IMR-90 (cell line): Measurements from ENCODE around the gene LUZP4. TPM values are rescaled to one million over a fixed set of nuclear protein-coding genes. Genes with fewer than 3 reads are reported as not detected.

Source experiments
- ATAC-seq: fragments of 200-7000 bp; cut with Tn5 transposase; 2 replicates; pipeline ENCODE4 v1.9.1; 2020; ENCODE audit warnings: low read depth, mild to moderate bottlenecking, moderate library complexity
- BruUV-seq: library from RNA; stranded (reverse); fragments of 400-500 nt; replicated peaks from 2 replicates; lab custom pipeline; 2021; lab: Mats Ljungman, UMichigan
- CTCF ChIA-PET: fragments of 300-600 bp; formaldehyde crosslinking; extraction: SDS; loops from one replicate; lab custom pipeline; 2021; ENCODE audit warnings: antibody characterized with exemption; lab: Yijun Ruan, JAX
- POLR2A ChIA-PET: fragments of 300-600 bp; sonication (Branson Sonifier 250); formaldehyde crosslinking; loops from one replicate; lab custom pipeline; 2022; ENCODE audit warnings: antibody characterized with exemption; ENCODE audit not compliant: unreplicated experiment; lab: Charles Lee
- DNase-seq: peaks from one replicate; pipeline ENCODE4 v3.0.0; 2013
- H2AFZ ChIP-seq: replicated peaks from 2 replicates; pipeline ENCODE3; 2013; ENCODE audit warnings: low read length, mild to moderate bottlenecking; ENCODE audit not compliant: poor library complexity
- H2AK5ac ChIP-seq: 2 replicates; pipeline ENCODE4 v1.6.1; 2013; ENCODE audit warnings: low read depth, low read length, inconsistent platforms
- H2AK9ac ChIP-seq: replicated peaks from 2 replicates; pipeline ENCODE3; 2013; ENCODE audit warnings: mild to moderate bottlenecking, low read depth, low read length, moderate library complexity; ENCODE audit not compliant: poor library complexity
- H2BK120ac ChIP-seq: 2 replicates; pipeline ENCODE4 v1.6.1; 2013; ENCODE audit warnings: low read depth, low read length, inconsistent platforms
- H2BK15ac ChIP-seq: 3 replicates; pipeline ENCODE4 v1.6.1; 2013; ENCODE audit warnings: low read depth, low read length, inconsistent platforms
- H2BK20ac ChIP-seq: 2 replicates; pipeline ENCODE4 v1.6.1; 2013; ENCODE audit warnings: low read depth, mild to moderate bottlenecking, inconsistent platforms, low read length, moderate library complexity
- H2BK5ac ChIP-seq: 2 replicates; pipeline ENCODE4 v1.6.1; 2013; ENCODE audit warnings: mild to moderate bottlenecking, low read depth, low read length, inconsistent platforms; ENCODE audit not compliant: poor library complexity, severe bottlenecking
- H3K14ac ChIP-seq: replicated peaks from 2 replicates; pipeline ENCODE4 v1.6.1; 2013; ENCODE audit warnings: low read depth, low read length, inconsistent platforms
- H3K18ac ChIP-seq: 2 replicates; pipeline ENCODE4 v1.6.1; 2013; ENCODE audit warnings: low read depth, low read length, control low read depth
- H3K23ac ChIP-seq: 2 replicates; pipeline ENCODE4 v1.6.1; 2013; ENCODE audit warnings: low read depth, low read length, inconsistent platforms
- H3K27ac ChIP-seq: 2 replicates; pipeline ENCODE4 v1.5.1; 2013; ENCODE audit warnings: mild to moderate bottlenecking, control low read depth, low read length; ENCODE audit not compliant: insufficient read depth
- H3K27me3 ChIP-seq: 2 replicates; pipeline ENCODE4 v1.6.1; 2013; ENCODE audit warnings: low read length; ENCODE audit not compliant: control insufficient read depth, insufficient read depth
- H3K36me3 ChIP-seq: 2 replicates; pipeline ENCODE4 v1.6.1; 2013; ENCODE audit warnings: low read length, mixed read lengths; ENCODE audit not compliant: control insufficient read depth, insufficient read depth
- H3K4ac ChIP-seq: 2 replicates; pipeline ENCODE4 v1.6.1; 2013; ENCODE audit warnings: low read depth, low read length, inconsistent platforms
- H3K4me1 ChIP-seq: 2 replicates; pipeline ENCODE4 v1.6.1; 2013; ENCODE audit warnings: low read length, mixed read lengths; ENCODE audit not compliant: control insufficient read depth, insufficient read depth
- H3K4me2 ChIP-seq: 2 replicates; pipeline ENCODE4 v1.6.1; 2013; ENCODE audit warnings: low read depth, mild to moderate bottlenecking, control low read depth, low read length, moderate library complexity
- H3K4me3 ChIP-seq: 2 replicates; pipeline ENCODE4 v1.5.1; 2013; ENCODE audit warnings: low read depth, mild to moderate bottlenecking, control low read depth, low read length, moderate library complexity; ENCODE audit not compliant: insufficient read depth
- H3K56ac ChIP-seq: 2 replicates; pipeline ENCODE4 v1.6.1; 2013; ENCODE audit warnings: low read length, inconsistent platforms; ENCODE audit not compliant: insufficient read depth; ENCODE audit errors: extremely low read depth
- H3K79me1 ChIP-seq, 2 experiments: 2 replicates each; pipeline ENCODE4 v1.6.1; 2013; ENCODE audit warnings: low read length in 2 of 2, inconsistent platforms in 1 of 2, low read depth in 1 of 2
- H3K9ac ChIP-seq: 2 replicates; pipeline ENCODE4 v1.6.1; 2013; ENCODE audit warnings: low read depth, low read length, control low read depth
- H3K9me1 ChIP-seq: 2 replicates; pipeline ENCODE4 v1.6.1; 2013; ENCODE audit warnings: low read length, inconsistent platforms; ENCODE audit not compliant: insufficient read depth
- H3K9me3 ChIP-seq: 2 replicates; pipeline ENCODE4 v1.6.1; 2013; ENCODE audit warnings: low read length; ENCODE audit not compliant: control insufficient read depth, insufficient read depth
- H4K20me1 ChIP-seq: 2 replicates; pipeline ENCODE4 v1.6.1; 2013; ENCODE audit warnings: low read length, inconsistent platforms; ENCODE audit not compliant: insufficient read depth
- H4K5ac ChIP-seq: 2 replicates; pipeline ENCODE4 v1.6.1; 2013; ENCODE audit warnings: mild to moderate bottlenecking, low read depth, low read length, control low read depth
- H4K8ac ChIP-seq, 2 experiments: 2 replicates each; pipeline ENCODE4 v1.6.1; 2013; ENCODE audit warnings: low read depth in 2 of 2, low read length in 2 of 2, control low read depth in 1 of 2, inconsistent platforms in 1 of 2
- H4K91ac ChIP-seq: 2 replicates; pipeline ENCODE4 v1.6.1; 2013; ENCODE audit warnings: low read depth, low read length, inconsistent platforms; ENCODE audit not compliant: insufficient read depth
- BHLHE40 ChIP-seq: fragments of 150-350 bp; IDR thresholded peaks from 2 replicates; pipeline ENCODE4 v1.6.1; 2016; ENCODE audit warnings: mild to moderate bottlenecking, low read depth, low read length
- CEBPB ChIP-seq: IDR thresholded peaks from 2 replicates; pipeline ENCODE4 v1.6.1; 2012; ENCODE audit warnings: low read depth, low read length, improper control_type of control experiment
- CHD1 ChIP-seq: IDR thresholded peaks from 2 replicates; pipeline ENCODE4 v1.6.1; 2012; ENCODE audit warnings: low read depth, low read length, improper control_type of control experiment
- CTCF ChIP-seq: conservative IDR thresholded peaks from 2 replicates; pipeline ENCODE4 v1.5.1; 2012; ENCODE audit warnings: mild to moderate bottlenecking, low read depth, low read length, improper control_type of control experiment
- ELK1 ChIP-seq: fragments of 150-350 bp; IDR thresholded peaks from 2 replicates; pipeline ENCODE4 v1.6.1; 2016; ENCODE audit warnings: low read depth, mild to moderate bottlenecking, low read length, moderate library complexity, borderline replicate concordance
- FOS ChIP-seq: fragments of 150-350 bp; IDR thresholded peaks from 2 replicates; pipeline ENCODE4 v1.6.1; 2016; ENCODE audit warnings: low read depth, low read length
- MAFK ChIP-seq: IDR thresholded peaks from 2 replicates; pipeline ENCODE4 v1.6.1; 2012; ENCODE audit warnings: low read depth, low read length, improper control_type of control experiment
- MAZ ChIP-seq: IDR thresholded peaks from 2 replicates; pipeline ENCODE4 v1.6.1; 2012; ENCODE audit warnings: low read depth, mild to moderate bottlenecking, low read length, improper control_type of control experiment, moderate library complexity, borderline replicate concordance
- MXI1 ChIP-seq: IDR thresholded peaks from 2 replicates; pipeline ENCODE4 v1.6.1; 2012; ENCODE audit warnings: low read depth, mild to moderate bottlenecking, low read length, moderate library complexity, borderline replicate concordance
- POLR2A ChIP-seq: IDR thresholded peaks from 2 replicates; pipeline ENCODE4 v1.6.1; 2012; ENCODE audit warnings: mild to moderate bottlenecking, low read depth, low read length
- RAD21 ChIP-seq: IDR thresholded peaks from 2 replicates; pipeline ENCODE4 v1.6.1; 2012; ENCODE audit warnings: low read length, improper control_type of control experiment
- RCOR1 ChIP-seq: IDR thresholded peaks from 2 replicates; pipeline ENCODE4 v1.6.1; 2012; ENCODE audit warnings: mild to moderate bottlenecking, low read length, improper control_type of control experiment; ENCODE audit not compliant: insufficient replicate concordance
- RFX5 ChIP-seq: IDR thresholded peaks from 2 replicates; pipeline ENCODE4 v1.8.0; 2012; ENCODE audit warnings: low read depth, mild to moderate bottlenecking, low read length, moderate library complexity
- USF2 ChIP-seq: fragments of 150-350 bp; IDR thresholded peaks from 2 replicates; pipeline ENCODE4 v1.6.1; 2017; ENCODE audit warnings: mild to moderate bottlenecking, antibody characterized with exemption, low read length, low read depth
- WGBS, 2 experiments: methylation state at CpG; one replicate each; pipeline versions ENCODE4 v1.1.5 to v1.1.7; 2013; ENCODE audit warnings: missing lambda C conversion rate in 2 of 2; ENCODE audit not compliant: insufficient read length in 1 of 2; ENCODE audit errors: extremely low coverage in 2 of 2; 5-methylcytosine and 5-hydroxymethylcytosine counted together
- dilution Hi-C: fragments of 300-500 bp; cut with HindIII; formaldehyde crosslinking; loops from one replicate; pipeline ENCODE4 v1.14.3; 2018; ENCODE audit warnings: low sequenced_read_pairs; ENCODE audit not compliant: unreplicated experiment
- in situ Hi-C: fragments of 300-500 bp; cut with MboI; formaldehyde crosslinking; loops from 3 replicates; pipeline ENCODE4 v1.14.3; 2019; ENCODE audit warnings: low sequenced_read_pairs, inconsistent platforms, mixed read lengths
- intact Hi-C: fragments of 100-400 bp; cut with micrococcal nuclease; formaldehyde crosslinking; loops from 2 replicates; pipeline ENCODE4 v1.10.0; 2022
- polyA plus RNA-seq, 3 experiments: library from polyadenylated mRNA; depleted of rRNA; stranded (reverse); fragments of >200 nt; gene quantifications; 2 replicates each; pipeline ENCODE4 v1.2.3, GENCODE V29; 2012; ENCODE audit warnings: low replicate concordance in 1 of 3
- total RNA-seq: library from RNA; depleted of rRNA; stranded (reverse); fragments of >200 nt; gene quantifications from 2 replicates; pipeline ENCODE4 v1.2.3, GENCODE V29; 2012

Gene LUZP4
- total and polyA plus RNA-seq, 2 of the 4 experiments (the other 2 are of a cell fraction), result not detected

- ATAC-seq (no peak), DNase-seq (no peak)
- Histone ChIP-seq H3K18ac (no peak overlapping the region; the same call in 1 of the 2 replicates), H3K27me3 (peaks cover 6% of the 10 kb centered on the region), H4K5ac (no peak overlapping the region), H2BK5ac (no peak overlapping the region), H2AK5ac (no peak overlapping the region), H3K23ac (no peak overlapping the region), H4K20me1 (no peaks in the 10 kb centered on the region), H4K8ac (no peak overlapping the region), H2AK9ac (no peak overlapping the region), H3K14ac (no peak overlapping the region), H2BK15ac (no peak overlapping the region), H3K4me2 (no peak overlapping the region), H3K9ac (no peak overlapping the region), H3K27ac (no peak overlapping the region), H2BK120ac (no peak overlapping the region), H3K79me1 (no peaks in the 10 kb centered on the region), H3K4me1 (peaks cover 8% of the 10 kb centered on the region; the same call in 1 of the 2 replicates), H2AFZ (peak overlapping the region; percentile 24), H3K36me3 (no peaks in the 10 kb centered on the region), H3K9me3 (no peaks in the 10 kb centered on the region), H2BK20ac (no peak overlapping the region), H3K9me1 (no peaks in the 10 kb centered on the region; the same call in 1 of the 2 replicates), H3K4ac (no peak overlapping the region), H4K91ac (peak overlapping the region; percentile 42), H3K4me3 (no peak overlapping the region), H3K56ac (no peak overlapping the region)
- BruUV-seq, result no TSS peak
- TF ChIP-seq CHD1 (no peak), CTCF (no peak), ELK1 (no peak), RAD21 (no peak), POLR2A (no peak), RCOR1 (no peak), MAZ (no peak), FOS (no peak), MXI1 (no peak), USF2 (no peak), RFX5 (no peak), CEBPB (no peak), MAFK (no peak), BHLHE40 (no peak)
- POLR2A ChIA-PET, result no interaction called here
- WGBS, 2 experiments, result no CpG with 5 or more reads among the region's 2 CpGs
- intact Hi-C loops (no loop called here), in situ Hi-C loops (no loop called here), dilution Hi-C loops (no loop called here)
- CTCF ChIA-PET, result interaction anchor here (0.6 kb wide), 1 partner anchor 9 kb away, joined by 3 read pairs; no protein-coding TSS in a partner anchor
These were observed 28.4 kb upstream of the LUZP4 start for GRCh38 chrX:115261148-115261547.
